HepG2 (cell line): Measurements from ENCODE around the gene RNASE7. TPM values are rescaled to one million over a fixed set of nuclear protein-coding genes. Genes with fewer than 3 reads are reported as not detected.

Experiments used
- CREB1 ChIP-seq, 2 experiments: fragments of 450-650 bp in 1 of 2; IDR thresholded peaks; 2 replicates each; pipeline ENCODE4 v1.6.1; 2016 to 2017; ENCODE audit warnings: control low read depth in 1 of 2, mild to moderate bottlenecking in 1 of 2, missing compliant biosample characterization in 1 of 2, missing genetic modification characterization in 1 of 2
- E2F5 ChIP-seq: sonication (generic); formaldehyde crosslinking; conservative IDR thresholded peaks from 2 replicates; pipeline ENCODE4 v1.4.0; 2020; ENCODE audit warnings: missing genetic modification reagents
- HOXA3 ChIP-seq: sonication (generic); formaldehyde crosslinking; IDR thresholded peaks from 2 replicates; pipeline ENCODE4 v1.5.0; 2020; ENCODE audit warnings: missing genetic modification reagents
- HOXD1 ChIP-seq: sonication (generic); formaldehyde crosslinking; IDR thresholded peaks from 2 replicates; pipeline ENCODE4 v1.5.0; 2020; ENCODE audit warnings: missing genetic modification reagents
- KDM5A ChIP-seq: fragments of 200-600 bp; sonication (generic); IDR thresholded peaks from 2 replicates; pipeline ENCODE4 v1.7.0; 2018; ENCODE audit warnings: antibody characterized with exemption, mild to moderate bottlenecking, low read length, borderline replicate concordance
- ZBTB10 ChIP-seq: sonication (generic); formaldehyde crosslinking; IDR thresholded peaks from 2 replicates; pipeline ENCODE4 v1.4.0; 2020; ENCODE audit warnings: missing genetic modification reagents, borderline replicate concordance
- ZNF18 ChIP-seq: sonication (generic); formaldehyde crosslinking; IDR thresholded peaks from 2 replicates; pipeline ENCODE4 v1.8.0; 2022; ENCODE audit warnings: mild to moderate bottlenecking, missing genetic modification reagents; ENCODE audit not compliant: insufficient replicate concordance
- ZNF407 ChIP-seq: sonication (generic); formaldehyde crosslinking; IDR thresholded peaks from one replicate; pipeline ENCODE4 v1.5.1; 2020; ENCODE audit warnings: mild to moderate bottlenecking, missing genetic modification reagents; ENCODE audit errors: not compliant biosample characterization
- polyA plus RNA-seq, 8 experiments: library from polyadenylated mRNA; depleted of rRNA in 3 of 8; stranded (reverse) in 7 of 8; unstranded in 1 of 8; fragments of >200 nt; fragmentation: Illumina TruSeq in 4 of 8; extraction: Trizol in 4 of 8; gene quantifications; 2 replicates each; pipeline versions ENCODE4 v1.2.1 to v1.2.3, GENCODE V29; 2011 to 2016; ENCODE audit warnings: low read depth in 4 of 8, missing spikeins in 1 of 8, mixed read lengths in 1 of 8; ENCODE audit not compliant: insufficient read depth in 1 of 8
- total RNA-seq, 5 experiments: library from RNA; depleted of rRNA; stranded (reverse); fragments of >200 nt; fragmentation: Illumina TruSeq; extraction: Trizol; gene quantifications; 2 replicates each; pipeline ENCODE4 v1.2.3, GENCODE V29; 2016; ENCODE audit warnings: low read depth in 1 of 5

Gene RNASE7
- total and polyA plus RNA-seq, 2 of the 13 experiments (the other 11 are each of a cell fraction or from before 2014, with no cell fraction given) = 0.04 TPM; not detected in 1

- TF ChIP-seq ZNF18 = no peak
- TF ChIP-seq HOXA3 (CRISPR knock-in tag) = peak; percentile 20; the same call in 1 of the 2 replicates
- TF ChIP-seq HOXD1 (CRISPR knock-in tag) = no peak
- no peak for TF ChIP-seq ZBTB10 (CRISPR knock-in tag)
- TF ChIP-seq KDM5A = no peak
- no peak for TF ChIP-seq CREB1 (IDR thresholded peaks at IDR 0.05)
- TF ChIP-seq CREB1 (CRISPR knock-in tag; IDR thresholded peaks at IDR 0.05) = no peak
- TF ChIP-seq ZNF407 (CRISPR knock-in tag) = no peak
- TF ChIP-seq E2F5 (CRISPR knock-in tag) = no peak
- TF ChIP-seq, all 625 proteins: peak for 11
These were observed 48.9 kb downstream of the RNASE7 start (continued) for GRCh38 chr14:21090940-21091663.
